IMR-90 (cell line): ENCODE results near the gene MAGI2. TPM values are rescaled to one million over a fixed set of nuclear protein-coding genes. Genes with fewer than 3 reads are reported as not detected.
A peak's percentile ranks its signal among the peaks of the same experiment; 100 is the strongest.

Source experiments
- ATAC-seq: fragments of 200-7000 bp; cut with Tn5 transposase; 2 replicates; pipeline ENCODE4 v1.9.1; 2020; ENCODE audit warnings: low read depth, mild to moderate bottlenecking, moderate library complexity
- BruUV-seq: library from RNA; stranded (reverse); fragments of 400-500 nt; replicated peaks from 2 replicates; lab custom pipeline; 2021; lab: Mats Ljungman, UMichigan
- CTCF ChIA-PET: fragments of 300-600 bp; formaldehyde crosslinking; extraction: SDS; loops from one replicate; lab custom pipeline; 2021; ENCODE audit warnings: antibody characterized with exemption; lab: Yijun Ruan, JAX
- POLR2A ChIA-PET: fragments of 300-600 bp; sonication (Branson Sonifier 250); formaldehyde crosslinking; loops from one replicate; lab custom pipeline; 2022; ENCODE audit warnings: antibody characterized with exemption; ENCODE audit not compliant: unreplicated experiment; lab: Charles Lee
- DNase-seq: peaks from one replicate; pipeline ENCODE4 v3.0.0; 2013
- H2AFZ ChIP-seq: replicated peaks from 2 replicates; pipeline ENCODE3; 2013; ENCODE audit warnings: low read length, mild to moderate bottlenecking; ENCODE audit not compliant: poor library complexity
- H2AK5ac ChIP-seq: 2 replicates; pipeline ENCODE4 v1.6.1; 2013; ENCODE audit warnings: low read depth, low read length, inconsistent platforms
- H2AK9ac ChIP-seq: replicated peaks from 2 replicates; pipeline ENCODE3; 2013; ENCODE audit warnings: mild to moderate bottlenecking, low read depth, low read length, moderate library complexity; ENCODE audit not compliant: poor library complexity
- H2BK120ac ChIP-seq: 2 replicates; pipeline ENCODE4 v1.6.1; 2013; ENCODE audit warnings: low read depth, low read length, inconsistent platforms
- H2BK15ac ChIP-seq: 3 replicates; pipeline ENCODE4 v1.6.1; 2013; ENCODE audit warnings: low read depth, low read length, inconsistent platforms
- H2BK20ac ChIP-seq: 2 replicates; pipeline ENCODE4 v1.6.1; 2013; ENCODE audit warnings: low read depth, mild to moderate bottlenecking, inconsistent platforms, low read length, moderate library complexity
- H2BK5ac ChIP-seq: 2 replicates; pipeline ENCODE4 v1.6.1; 2013; ENCODE audit warnings: mild to moderate bottlenecking, low read depth, low read length, inconsistent platforms; ENCODE audit not compliant: poor library complexity, severe bottlenecking
- H3K14ac ChIP-seq: replicated peaks from 2 replicates; pipeline ENCODE4 v1.6.1; 2013; ENCODE audit warnings: low read depth, low read length, inconsistent platforms
- H3K18ac ChIP-seq: 2 replicates; pipeline ENCODE4 v1.6.1; 2013; ENCODE audit warnings: low read depth, low read length, control low read depth
- H3K23ac ChIP-seq: 2 replicates; pipeline ENCODE4 v1.6.1; 2013; ENCODE audit warnings: low read depth, low read length, inconsistent platforms
- H3K27ac ChIP-seq: 2 replicates; pipeline ENCODE4 v1.5.1; 2013; ENCODE audit warnings: mild to moderate bottlenecking, control low read depth, low read length; ENCODE audit not compliant: insufficient read depth
- H3K27me3 ChIP-seq: 2 replicates; pipeline ENCODE4 v1.6.1; 2013; ENCODE audit warnings: low read length; ENCODE audit not compliant: control insufficient read depth, insufficient read depth
- H3K36me3 ChIP-seq: 2 replicates; pipeline ENCODE4 v1.6.1; 2013; ENCODE audit warnings: low read length, mixed read lengths; ENCODE audit not compliant: control insufficient read depth, insufficient read depth
- H3K4ac ChIP-seq: 2 replicates; pipeline ENCODE4 v1.6.1; 2013; ENCODE audit warnings: low read depth, low read length, inconsistent platforms
- H3K4me1 ChIP-seq: 2 replicates; pipeline ENCODE4 v1.6.1; 2013; ENCODE audit warnings: low read length, mixed read lengths; ENCODE audit not compliant: control insufficient read depth, insufficient read depth
- H3K4me2 ChIP-seq: 2 replicates; pipeline ENCODE4 v1.6.1; 2013; ENCODE audit warnings: low read depth, mild to moderate bottlenecking, control low read depth, low read length, moderate library complexity
- H3K4me3 ChIP-seq: 2 replicates; pipeline ENCODE4 v1.5.1; 2013; ENCODE audit warnings: low read depth, mild to moderate bottlenecking, control low read depth, low read length, moderate library complexity; ENCODE audit not compliant: insufficient read depth
- H3K56ac ChIP-seq: 2 replicates; pipeline ENCODE4 v1.6.1; 2013; ENCODE audit warnings: low read length, inconsistent platforms; ENCODE audit not compliant: insufficient read depth; ENCODE audit errors: extremely low read depth
- H3K79me1 ChIP-seq, 2 experiments: 2 replicates each; pipeline ENCODE4 v1.6.1; 2013; ENCODE audit warnings: low read length in 2 of 2, inconsistent platforms in 1 of 2, low read depth in 1 of 2
- H3K9ac ChIP-seq: 2 replicates; pipeline ENCODE4 v1.6.1; 2013; ENCODE audit warnings: low read depth, low read length, control low read depth
- H3K9me1 ChIP-seq: 2 replicates; pipeline ENCODE4 v1.6.1; 2013; ENCODE audit warnings: low read length, inconsistent platforms; ENCODE audit not compliant: insufficient read depth
- H3K9me3 ChIP-seq: 2 replicates; pipeline ENCODE4 v1.6.1; 2013; ENCODE audit warnings: low read length; ENCODE audit not compliant: control insufficient read depth, insufficient read depth
- H4K20me1 ChIP-seq: 2 replicates; pipeline ENCODE4 v1.6.1; 2013; ENCODE audit warnings: low read length, inconsistent platforms; ENCODE audit not compliant: insufficient read depth
- H4K5ac ChIP-seq: 2 replicates; pipeline ENCODE4 v1.6.1; 2013; ENCODE audit warnings: mild to moderate bottlenecking, low read depth, low read length, control low read depth
- H4K8ac ChIP-seq, 2 experiments: 2 replicates each; pipeline ENCODE4 v1.6.1; 2013; ENCODE audit warnings: low read depth in 2 of 2, low read length in 2 of 2, control low read depth in 1 of 2, inconsistent platforms in 1 of 2
- H4K91ac ChIP-seq: 2 replicates; pipeline ENCODE4 v1.6.1; 2013; ENCODE audit warnings: low read depth, low read length, inconsistent platforms; ENCODE audit not compliant: insufficient read depth
- CTCF ChIP-seq: conservative IDR thresholded peaks from 2 replicates; pipeline ENCODE4 v1.5.1; 2012; ENCODE audit warnings: mild to moderate bottlenecking, low read depth, low read length, improper control_type of control experiment
- MAFK ChIP-seq: IDR thresholded peaks from 2 replicates; pipeline ENCODE4 v1.6.1; 2012; ENCODE audit warnings: low read depth, low read length, improper control_type of control experiment
- NFE2L2 ChIP-seq: fragments of 150-350 bp; IDR thresholded peaks from 2 replicates; pipeline ENCODE4 v1.6.1; 2016; ENCODE audit warnings: low read depth, mild to moderate bottlenecking, low read length
- RAD21 ChIP-seq: IDR thresholded peaks from 2 replicates; pipeline ENCODE4 v1.6.1; 2012; ENCODE audit warnings: low read length, improper control_type of control experiment
- WGBS, 2 experiments: methylation state at CpG; one replicate each; pipeline versions ENCODE4 v1.1.5 to v1.1.7; 2013; ENCODE audit warnings: missing lambda C conversion rate in 2 of 2; ENCODE audit not compliant: insufficient read length in 1 of 2; ENCODE audit errors: extremely low coverage in 2 of 2; 5-methylcytosine and 5-hydroxymethylcytosine counted together
- dilution Hi-C: fragments of 300-500 bp; cut with HindIII; formaldehyde crosslinking; loops from one replicate; pipeline ENCODE4 v1.14.3; 2018; ENCODE audit warnings: low sequenced_read_pairs; ENCODE audit not compliant: unreplicated experiment
- in situ Hi-C: fragments of 300-500 bp; cut with MboI; formaldehyde crosslinking; loops from 3 replicates; pipeline ENCODE4 v1.14.3; 2019; ENCODE audit warnings: low sequenced_read_pairs, inconsistent platforms, mixed read lengths
- intact Hi-C: fragments of 100-400 bp; cut with micrococcal nuclease; formaldehyde crosslinking; loops from 2 replicates; pipeline ENCODE4 v1.10.0; 2022
- polyA plus RNA-seq, 3 experiments: library from polyadenylated mRNA; depleted of rRNA; stranded (reverse); fragments of >200 nt; gene quantifications; 2 replicates each; pipeline ENCODE4 v1.2.3, GENCODE V29; 2012; ENCODE audit warnings: low replicate concordance in 1 of 3
- total RNA-seq: library from RNA; depleted of rRNA; stranded (reverse); fragments of >200 nt; gene quantifications from 2 replicates; pipeline ENCODE4 v1.2.3, GENCODE V29; 2012

Gene MAGI2
- total and polyA plus RNA-seq, 2 of the 4 experiments (the other 2 are of a cell fraction) = 2.5 to 17.9 TPM

- Histone ChIP-seq H4K5ac (no peak overlapping the region), H3K79me1 (peaks cover 5 to 12% of the 10 kb centered on the region in 2 experiments; a peak in 3 of 4 replicates), H2AFZ (no peak overlapping the region), H3K4me1 (peaks cover 2% of the 10 kb centered on the region; the same call in 1 of the 2 replicates), H3K23ac (no peak overlapping the region), H3K18ac (no peak overlapping the region; the same call in 1 of the 2 replicates), H3K14ac (no peak overlapping the region), H2BK120ac (no peak overlapping the region), H3K27ac (no peak overlapping the region), H3K27me3 (no peaks in the 10 kb centered on the region), H2AK5ac (no peak overlapping the region), H3K36me3 (no peaks in the 10 kb centered on the region), H4K91ac (no peak overlapping the region), H2BK15ac (no peak overlapping the region), H3K9ac (no peak overlapping the region), H3K4me2 (peak overlapping the region; percentile 61; the same call in 1 of the 2 replicates), H2AK9ac (no peak overlapping the region), H3K9me1 (no peaks in the 10 kb centered on the region; the same call in 1 of the 2 replicates), H3K9me3 (no peaks in the 10 kb centered on the region), H3K56ac (no peak overlapping the region), H4K20me1 (no peaks in the 10 kb centered on the region; the same call in 1 of the 2 replicates), H3K4me3 (no peak overlapping the region), H2BK5ac (peak overlapping the region; percentile 4), H2BK20ac (no peak overlapping the region), H4K8ac (no peak overlapping the region), H3K4ac (no peak overlapping the region)
- DNase-seq (peak; percentile 50), ATAC-seq (peak; percentile 49; the same call in 1 of the 2 replicates)
- no peak for TF ChIP-seq CTCF
- no peak for TF ChIP-seq RAD21
- TF ChIP-seq NFE2L2 = peak; percentile 72
- peak; percentile 40 for TF ChIP-seq MAFK
- CTCF ChIA-PET = interaction anchor here (0.7 to 1.2 kb wide), 2 partner anchors 17 to 341 kb away, joined by 3 read pairs; no protein-coding TSS in a partner anchor
- in situ Hi-C loops = no loop called here
- WGBS, 2 experiments = no CpG with 5 or more reads among the region's 4 CpGs
- no TSS peak for BruUV-seq
- POLR2A ChIA-PET = no interaction called here
- dilution Hi-C loops = no loop called here
- intact Hi-C loops = no loop called here
These were observed 76.4 kb downstream of the MAGI2 start for GRCh38 chr7:79377097-79377496.
